ENCODE data around the gene LRRC46. TPM values are rescaled to one million over a fixed set of nuclear protein-coding genes. Genes with fewer than 3 reads are reported as not detected.

The LRRC46 gene
- total and polyA plus RNA-seq, 2 of the 13 experiments (the other 11 are each of a cell fraction or from before 2014, with no cell fraction given): 0.09 TPM

- H3K9me3 ChIP-seq (ENCODE audit: low read length): no peaks in the 10 kb centered on the region
- no peak overlapping the region for H3K4me3 ChIP-seq (replicated peaks in 1 of 3; ENCODE audit: insufficient read depth in 1 of 3, low read depth in 2 of 3, low read length in 3 of 3)
- in situ Hi-C loops (cut with HindIII; ENCODE audit: extremely low pct_ligation_motif_present, low pct_unique_long_range_greater_than_20kb): no loop called here
- H3K79me2 ChIP-seq (ENCODE audit: insufficient read depth, low read length): no peaks in the 10 kb centered on the region
- WGBS (ENCODE audit: low lambda C conversion rate): 94% methylated on average over 10 of the region's 11 CpGs
- BruUV-seq (replicated peaks): no TSS peak
- no peak for FAIRE-seq
- peaks cover 4 to 7% of the 10 kb centered on the region in 2 experiments; a peak in 3 of 5 replicates for H3K36me3 ChIP-seq (replicated peaks in 1 of 2; ENCODE audit: control insufficient read depth in 1 of 2, insufficient read depth in 2 of 2, low read length in 2 of 2)
- no peak for DNase-seq (ENCODE audit: low spot score)
- ChIA-PET POLR2A (no interaction called here), CTCF (ENCODE audit: low intra/inter-chr PET ratio, low total read pairs) (no interaction called here)
- ATAC-seq: no peak
- no peak overlapping the region for H2AFZ ChIP-seq (ENCODE audit: low read length)
- no peak overlapping the region for H3K4me2 ChIP-seq (ENCODE audit: low read depth, low read length)
- H4K20me1 ChIP-seq (ENCODE audit: insufficient read depth, low read length): no peaks in the 10 kb centered on the region
- intact Hi-C loops (cut with micrococcal nuclease; ENCODE audit: unreplicated experiment): no loop called here
- peaks cover 2 to 8% of the 10 kb centered on the region in 2 experiments; a peak in 3 of 5 replicates for H3K27me3 ChIP-seq (ENCODE audit: control insufficient read depth in 1 of 2, insufficient read depth in 2 of 2, low read length in 2 of 2)
- peaks cover 12% of the 10 kb centered on the region for H3K4me1 ChIP-seq (ENCODE audit: insufficient read depth, low read length)
- H3K9ac ChIP-seq (ENCODE audit: insufficient read depth, low read depth, low read length): no peak overlapping the region
- TF ChIP-seq HOXA7 (CRISPR knock-in tag; IDR thresholded peaks at IDR 0.05) (no peak), PAWR (CRISPR knock-in tag; IDR thresholded peaks at IDR 0.05; ENCODE audit: borderline replicate concordance) (no peak), GABPB1 (CRISPR knock-in tag; IDR thresholded peaks at IDR 0.05) (no peak)
- no peak overlapping the region for H3K27ac ChIP-seq (ENCODE audit: extremely low read length, insufficient read depth, low read length)
These were observed 24.0 kb upstream of the LRRC46 start for GRCh38 chr17:47807421-47807820.

DNA sequence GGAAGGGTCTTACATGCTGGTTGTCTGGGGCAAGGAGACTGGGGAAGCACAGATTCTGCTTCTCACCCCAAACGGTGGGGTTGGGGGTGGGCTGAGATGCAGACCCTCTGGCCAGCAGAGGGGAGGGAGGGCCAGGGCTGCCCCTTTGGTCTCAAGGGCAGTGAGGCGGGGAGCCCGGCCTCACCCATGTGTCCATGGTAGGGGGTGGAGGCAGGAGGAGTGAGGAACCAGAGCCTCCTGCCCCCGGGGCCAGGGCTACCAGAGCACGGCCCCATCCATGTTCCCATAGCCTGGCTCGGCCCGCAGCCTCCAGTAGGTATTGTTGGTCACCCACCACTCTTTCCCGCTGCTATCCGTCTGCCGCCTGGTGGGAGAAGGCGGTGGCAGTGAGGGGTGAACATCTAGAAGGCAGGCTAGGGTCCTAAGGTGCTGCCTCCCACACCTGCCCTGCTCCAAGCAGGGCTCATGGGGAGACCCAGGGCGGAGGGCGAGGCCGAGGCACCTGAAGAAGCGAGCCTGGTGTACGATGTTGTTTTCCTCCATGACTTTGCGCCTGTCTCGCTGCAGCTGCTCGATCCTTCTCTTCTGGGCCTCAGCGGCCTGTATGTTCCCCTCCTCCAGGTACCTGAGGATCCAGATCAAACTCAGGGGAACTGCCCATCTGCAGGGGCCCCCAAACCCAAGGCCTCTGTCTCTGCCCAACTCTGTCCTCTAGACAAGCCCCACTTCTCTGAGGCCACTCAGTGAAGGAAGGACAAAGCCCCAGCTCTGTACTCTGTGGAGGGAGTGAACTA is 23.2 kb upstream of the LRRC46 start:
- no peak overlapping the region for H3K27ac ChIP-seq (ENCODE audit: extremely low read length, insufficient read depth, low read length)
- ATAC-seq (no peak), DNase-seq (ENCODE audit: low spot score) (no peak), FAIRE-seq (no peak)
- 88% methylated on average over 19 of the region's 20 CpGs for WGBS (ENCODE audit: low lambda C conversion rate)
- TF ChIP-seq ELF1 (CRISPR knock-in tag; IDR thresholded peaks at IDR 0.05) (no peak), ZNF652 (CRISPR knock-in tag; IDR thresholded peaks at IDR 0.05; ENCODE audit: borderline replicate concordance, low read depth) (no peak), TAF15 (IDR thresholded peaks at IDR 0.05; ENCODE audit: low read depth, low read length, poor library complexity, severe bottlenecking) (no peak), GLI4 (CRISPR knock-in tag; IDR thresholded peaks at IDR 0.05; ENCODE audit: borderline replicate concordance) (no peak), NR3C1 (CRISPR knock-in tag; IDR thresholded peaks at IDR 0.05) (no peak)
- TF ChIP-seq, protein P1, sequence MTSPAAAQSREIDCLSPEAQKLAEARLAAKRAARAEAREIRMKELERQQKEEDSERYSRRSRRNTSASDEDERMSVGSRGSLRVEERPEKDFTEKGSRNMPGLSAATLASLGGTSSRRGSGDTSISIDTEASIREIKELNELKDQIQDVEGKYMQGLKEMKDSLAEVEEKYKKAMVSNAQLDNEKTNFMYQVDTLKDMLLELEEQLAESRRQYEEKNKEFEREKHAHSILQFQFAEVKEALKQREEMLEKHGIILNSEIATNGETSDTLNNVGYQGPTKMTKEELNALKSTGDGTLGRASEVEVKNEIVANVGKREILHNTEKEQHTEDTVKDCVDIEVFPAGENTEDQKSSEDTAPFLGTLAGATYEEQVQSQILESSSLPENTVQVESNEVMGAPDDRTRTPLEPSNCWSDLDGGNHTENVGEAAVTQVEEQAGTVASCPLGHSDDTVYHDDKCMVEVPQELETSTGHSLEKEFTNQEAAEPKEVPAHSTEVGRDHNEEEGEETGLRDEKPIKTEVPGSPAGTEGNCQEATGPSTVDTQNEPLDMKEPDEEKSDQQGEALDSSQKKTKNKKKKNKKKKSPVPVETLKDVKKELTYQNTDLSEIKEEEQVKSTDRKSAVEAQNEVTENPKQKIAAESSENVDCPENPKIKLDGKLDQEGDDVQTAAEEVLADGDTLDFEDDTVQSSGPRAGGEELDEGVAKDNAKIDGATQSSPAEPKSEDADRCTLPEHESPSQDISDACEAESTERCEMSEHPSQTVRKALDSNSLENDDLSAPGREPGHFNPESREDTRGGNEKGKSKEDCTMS (CRISPR knock-in tag; conservative IDR thresholded peaks at IDR 0.05): no peak
- no peak overlapping the region for H3K4me3 ChIP-seq (replicated peaks in 1 of 3; ENCODE audit: insufficient read depth in 1 of 3, low read depth in 2 of 3, low read length in 3 of 3)
- H3K9ac ChIP-seq (ENCODE audit: insufficient read depth, low read depth, low read length): no peak overlapping the region
- H3K27me3 ChIP-seq (ENCODE audit: control insufficient read depth in 1 of 2, insufficient read depth in 2 of 2, low read length in 2 of 2): peaks cover 2 to 7% of the 10 kb centered on the region in 2 experiments; a peak in 3 of 5 replicates
- H3K4me1 ChIP-seq (ENCODE audit: insufficient read depth, low read length): peaks cover 12% of the 10 kb centered on the region
- no peaks in the 10 kb centered on the region for H3K9me3 ChIP-seq (ENCODE audit: low read length)
- H2AFZ ChIP-seq (ENCODE audit: low read length): no peak overlapping the region
- H3K4me2 ChIP-seq (ENCODE audit: low read depth, low read length): no peak overlapping the region
- H4K20me1 ChIP-seq (ENCODE audit: insufficient read depth, low read length): no peaks in the 10 kb centered on the region
- in situ Hi-C loops (cut with HindIII; ENCODE audit: extremely low pct_ligation_motif_present, low pct_unique_long_range_greater_than_20kb) (no loop called here), intact Hi-C loops (cut with micrococcal nuclease; ENCODE audit: unreplicated experiment) (no loop called here)
- H3K36me3 ChIP-seq (replicated peaks in 1 of 2; ENCODE audit: control insufficient read depth in 1 of 2, insufficient read depth in 2 of 2, low read length in 2 of 2): peaks cover 6 to 7% of the 10 kb centered on the region in 2 experiments; a peak in 3 of 5 replicates
- no TSS peak for BruUV-seq (replicated peaks)
- ChIA-PET POLR2A (no interaction called here), CTCF (ENCODE audit: low intra/inter-chr PET ratio, low total read pairs) (no interaction called here)
- no peaks in the 10 kb centered on the region for H3K79me2 ChIP-seq (ENCODE audit: insufficient read depth, low read length)

Data from HepG2 (cell line).